ENCODE results near the gene EDN1.

DNA sequence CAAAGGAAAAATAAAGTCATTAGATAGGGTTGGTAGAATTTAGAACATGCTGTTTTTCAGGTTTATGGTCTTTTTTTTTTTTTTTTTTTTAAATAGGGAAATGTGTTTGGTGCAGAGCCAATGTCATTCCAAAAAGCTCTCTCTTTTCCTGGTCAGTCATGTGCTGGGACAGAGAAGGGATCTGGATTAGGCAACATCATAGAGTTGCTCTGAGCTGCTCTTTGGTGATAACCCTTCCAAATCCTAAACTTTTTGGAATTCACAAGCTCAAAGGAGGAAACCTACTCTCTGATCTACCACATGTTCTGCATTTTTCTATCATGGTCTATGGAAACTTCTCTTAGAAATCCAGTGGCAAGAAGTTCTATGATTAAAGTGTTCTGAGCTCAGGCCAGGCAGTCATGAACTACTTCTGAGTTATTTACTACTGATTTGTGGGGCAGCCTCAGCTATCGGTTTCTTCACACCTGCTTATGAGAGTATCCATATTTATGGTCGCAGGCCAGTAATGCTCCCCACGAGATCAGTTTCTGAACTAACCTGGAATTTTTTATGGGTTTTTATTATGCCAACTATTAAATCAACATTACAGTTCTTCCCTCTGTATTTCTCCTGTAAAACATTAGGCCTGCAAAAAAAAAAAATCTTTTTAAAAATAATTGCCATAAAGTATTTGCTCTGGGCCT lies 4.8 kb downstream of the EDN1 start:
- TF ChIP-seq, protein P1, sequence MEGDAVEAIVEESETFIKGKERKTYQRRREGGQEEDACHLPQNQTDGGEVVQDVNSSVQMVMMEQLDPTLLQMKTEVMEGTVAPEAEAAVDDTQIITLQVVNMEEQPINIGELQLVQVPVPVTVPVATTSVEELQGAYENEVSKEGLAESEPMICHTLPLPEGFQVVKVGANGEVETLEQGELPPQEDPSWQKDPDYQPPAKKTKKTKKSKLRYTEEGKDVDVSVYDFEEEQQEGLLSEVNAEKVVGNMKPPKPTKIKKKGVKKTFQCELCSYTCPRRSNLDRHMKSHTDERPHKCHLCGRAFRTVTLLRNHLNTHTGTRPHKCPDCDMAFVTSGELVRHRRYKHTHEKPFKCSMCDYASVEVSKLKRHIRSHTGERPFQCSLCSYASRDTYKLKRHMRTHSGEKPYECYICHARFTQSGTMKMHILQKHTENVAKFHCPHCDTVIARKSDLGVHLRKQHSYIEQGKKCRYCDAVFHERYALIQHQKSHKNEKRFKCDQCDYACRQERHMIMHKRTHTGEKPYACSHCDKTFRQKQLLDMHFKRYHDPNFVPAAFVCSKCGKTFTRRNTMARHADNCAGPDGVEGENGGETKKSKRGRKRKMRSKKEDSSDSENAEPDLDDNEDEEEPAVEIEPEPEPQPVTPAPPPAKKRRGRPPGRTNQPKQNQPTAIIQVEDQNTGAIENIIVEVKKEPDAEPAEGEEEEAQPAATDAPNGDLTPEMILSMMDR (IDR thresholded peaks at IDR 0.05 in 2 of 3, conservative IDR thresholded peaks at IDR 0.05 in 1 of 3; ENCODE audit: insufficient read depth in 2 of 3, low read depth in 1 of 3, low read length in 3 of 3) = no peak
- TF ChIP-seq ZNF121 (CRISPR knock-in tag; conservative IDR thresholded peaks at IDR 0.05) = no peak
- no peak for TF ChIP-seq CREB1 (IDR thresholded peaks at IDR 0.05)
- TF ChIP-seq CREB1 (CRISPR knock-in tag; IDR thresholded peaks at IDR 0.05) = no peak
